Peyer's patch (tissue), 4 donors: ENCODE data around the gene TGFBI. TPM values are rescaled to one million over a fixed set of nuclear protein-coding genes. Genes with fewer than 3 reads are reported as not detected.

Source experiments
- DNase-seq, 3 donors: peaks; one replicate each; pipeline ENCODE4 v3.0.0-alpha.2; 2017 to 2019
- H3K27ac ChIP-seq, 4 donors: fragments of 200-600 bp; sonication (generic); one replicate each; pipeline ENCODE4 v1.5.1; 2016 to 2019
- H3K27me3 ChIP-seq, 2 donors: fragments of 200-600 bp; sonication (generic); one replicate each; pipeline ENCODE4 v1.5.1; 2019
- H3K36me3 ChIP-seq, 3 donors: fragments of 200-600 bp; sonication (generic); one replicate each; pipeline ENCODE4 v1.5.1; 2016 to 2019
- H3K4me1 ChIP-seq, 4 donors: fragments of 200-600 bp; sonication (generic); one replicate each; pipeline ENCODE4 v1.5.1; 2016 to 2019
- H3K4me3 ChIP-seq, 4 donors: fragments of 200-600 bp; sonication (generic); 1 replicate in 3 of 4; 2 replicates in 1 of 4; pipeline ENCODE4 v1.5.1; 2016 to 2019; ENCODE audit warnings: mild to moderate bottlenecking in 1 of 4
- H3K9me3 ChIP-seq, 4 donors: fragments of 200-600 bp; sonication (generic); one replicate each; pipeline ENCODE4 v1.5.1; 2016 to 2019; ENCODE audit warnings: mild to moderate bottlenecking in 1 of 4
- POLR2A ChIP-seq, 2 donors: fragments of 450-650 bp; IDR thresholded peaks; one replicate each; pipeline ENCODE4 v1.5.1; 2017; ENCODE audit warnings: antibody characterized with exemption in 2 of 2, mild to moderate bottlenecking in 2 of 2, moderate library complexity in 2 of 2
- total RNA-seq, 4 donors: library from RNA; depleted of rRNA; stranded (reverse); fragments of >200 nt; gene quantifications; one replicate each; pipeline ENCODE4 v1.1.0, GENCODE V29; 2016
- TF ChIP-seq, protein P1 (sequence below), 6 experiments: fragments of 450-650 bp in 4 of 6; fragments of 200-600 bp in 2 of 6; sonication (generic) in 1 of 6; IDR thresholded peaks; one replicate each; pipeline ENCODE4 v1.5.1; 2017 to 2019; ENCODE audit warnings: antibody characterized with exemption in 6 of 6, mild to moderate bottlenecking in 3 of 6, moderate library complexity in 1 of 6

TGFBI gene
- total RNA-seq, 4 donors from 2014 or later: 17.5 to 56.9 (median 26.3) TPM

DNA sequence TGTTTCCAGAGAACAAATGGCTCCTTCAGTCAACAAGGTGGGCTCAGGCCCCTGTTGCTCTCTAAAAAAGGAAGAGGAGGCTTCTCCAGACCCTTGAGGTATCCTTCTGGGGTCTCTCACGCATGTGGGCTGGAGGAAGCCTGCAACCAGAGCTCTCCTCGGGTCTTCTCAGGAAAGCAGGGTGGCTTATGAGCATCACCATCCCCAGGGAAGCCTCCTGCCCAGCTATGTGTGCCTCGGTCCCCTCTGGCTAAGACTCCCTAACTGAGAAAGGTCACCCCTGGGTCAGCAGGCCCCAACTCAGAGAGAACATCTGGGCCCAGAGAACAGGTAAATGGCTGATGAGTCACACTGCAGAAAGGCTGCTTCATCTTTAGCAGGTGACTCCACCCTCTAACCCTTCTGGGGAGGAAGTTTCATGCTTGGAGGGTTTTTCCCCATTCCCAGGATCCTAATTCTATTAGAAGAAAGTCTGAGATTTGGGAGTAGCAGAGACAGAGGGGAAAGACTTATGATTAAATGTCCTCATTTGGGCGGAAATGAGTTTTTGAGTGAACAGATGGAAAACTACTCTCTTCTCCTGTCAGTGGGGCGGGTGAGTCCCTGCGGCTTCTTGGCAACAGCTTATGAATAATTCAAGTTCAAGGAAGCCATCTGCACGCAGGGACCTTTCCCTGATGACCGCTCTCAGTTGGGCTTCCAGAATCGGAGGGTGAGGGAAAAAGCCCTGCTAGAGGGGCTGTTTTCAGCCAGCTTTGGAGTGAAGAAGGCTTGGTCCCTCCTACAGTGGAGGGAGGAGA lies 41.9 kb downstream of the TGFBI start:
- DNase-seq: no peak
- H3K36me3 ChIP-seq: no peaks in the 10 kb centered on the region
- H3K4me3 ChIP-seq: no peak overlapping the region
- no peaks in the 10 kb centered on the region for H3K9me3 ChIP-seq
- H3K4me1 ChIP-seq: no peaks in the 10 kb centered on the region
- H3K27ac ChIP-seq: no peak overlapping the region
- TF ChIP-seq, protein P1, sequence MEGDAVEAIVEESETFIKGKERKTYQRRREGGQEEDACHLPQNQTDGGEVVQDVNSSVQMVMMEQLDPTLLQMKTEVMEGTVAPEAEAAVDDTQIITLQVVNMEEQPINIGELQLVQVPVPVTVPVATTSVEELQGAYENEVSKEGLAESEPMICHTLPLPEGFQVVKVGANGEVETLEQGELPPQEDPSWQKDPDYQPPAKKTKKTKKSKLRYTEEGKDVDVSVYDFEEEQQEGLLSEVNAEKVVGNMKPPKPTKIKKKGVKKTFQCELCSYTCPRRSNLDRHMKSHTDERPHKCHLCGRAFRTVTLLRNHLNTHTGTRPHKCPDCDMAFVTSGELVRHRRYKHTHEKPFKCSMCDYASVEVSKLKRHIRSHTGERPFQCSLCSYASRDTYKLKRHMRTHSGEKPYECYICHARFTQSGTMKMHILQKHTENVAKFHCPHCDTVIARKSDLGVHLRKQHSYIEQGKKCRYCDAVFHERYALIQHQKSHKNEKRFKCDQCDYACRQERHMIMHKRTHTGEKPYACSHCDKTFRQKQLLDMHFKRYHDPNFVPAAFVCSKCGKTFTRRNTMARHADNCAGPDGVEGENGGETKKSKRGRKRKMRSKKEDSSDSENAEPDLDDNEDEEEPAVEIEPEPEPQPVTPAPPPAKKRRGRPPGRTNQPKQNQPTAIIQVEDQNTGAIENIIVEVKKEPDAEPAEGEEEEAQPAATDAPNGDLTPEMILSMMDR (IDR thresholded peaks at IDR 0.05): no peak
- H3K27me3 ChIP-seq: no peaks in the 10 kb centered on the region

DNA sequence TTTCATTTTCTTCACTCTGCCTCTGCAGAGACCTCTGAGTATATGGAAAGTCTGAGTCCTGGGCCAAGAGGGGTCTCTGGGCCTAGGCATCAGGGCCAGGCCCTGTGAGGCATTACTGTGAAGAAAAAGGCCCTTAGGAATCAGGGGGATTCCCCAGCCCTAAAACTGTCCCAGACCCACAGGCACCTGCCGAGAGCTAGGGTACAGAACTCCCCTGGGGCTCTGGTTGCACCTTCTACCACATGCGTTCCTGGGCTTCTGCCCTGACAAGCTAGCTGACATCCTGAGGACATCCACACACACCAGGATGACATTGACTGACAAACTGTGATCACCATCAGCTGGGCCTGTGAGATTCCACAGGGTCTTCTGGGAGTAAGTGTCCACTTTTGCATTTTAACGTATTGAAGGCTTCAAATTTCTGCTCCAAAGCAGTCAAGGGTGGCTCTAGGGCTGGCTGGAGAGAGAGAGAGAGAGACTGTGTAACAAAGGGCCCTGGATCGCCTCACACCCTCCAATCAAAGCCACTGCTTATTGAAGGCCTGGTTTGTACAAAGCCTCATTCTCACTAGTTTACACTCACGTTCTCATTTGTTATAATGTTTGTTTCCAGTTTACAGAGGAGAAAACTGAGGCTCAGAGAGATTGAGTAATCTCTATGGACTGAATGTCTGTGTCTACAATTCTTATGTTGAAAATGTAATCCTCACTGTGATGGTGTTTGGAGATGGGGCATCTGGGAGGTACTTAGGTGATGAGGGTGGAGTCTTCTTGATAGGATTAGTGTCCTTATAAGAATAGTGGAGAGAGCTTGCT lies 45.1 kb downstream of the TGFBI start:
- Histone ChIP-seq H3K36me3 (no peaks in the 10 kb centered on the region), H3K9me3 (no peaks in the 10 kb centered on the region), H3K4me3 (no peak overlapping the region), H3K27ac (no peak overlapping the region), H3K27me3 (no peaks in the 10 kb centered on the region), H3K4me1 (no peaks in the 10 kb centered on the region)
- no peak for TF ChIP-seq POLR2A (IDR thresholded peaks at IDR 0.05)
- TF ChIP-seq, protein P1 (IDR thresholded peaks at IDR 0.05): no peak
- no peak for DNase-seq

DNA sequence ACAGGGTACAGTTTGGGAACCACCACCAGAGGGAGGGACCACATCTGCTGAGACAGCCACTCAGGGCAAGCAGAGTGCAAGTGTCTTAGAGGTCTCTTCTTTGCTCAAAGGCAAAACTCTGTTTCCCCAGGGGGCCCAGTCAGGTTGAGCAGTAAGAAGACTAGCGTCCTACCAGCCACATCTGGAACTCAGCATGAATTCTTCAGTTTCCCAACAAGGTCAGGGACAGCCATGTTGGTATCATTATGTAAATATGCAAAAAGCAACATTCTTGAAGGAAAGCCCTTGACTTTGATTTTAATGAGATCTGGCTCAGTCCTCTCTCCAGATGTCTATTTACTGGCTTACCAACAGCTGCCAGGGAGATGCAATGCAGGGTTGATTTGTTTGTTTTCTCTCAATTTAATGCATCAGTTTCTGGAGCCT lies 46.7 kb downstream of the TGFBI start:
- H3K36me3 ChIP-seq: no peaks in the 10 kb centered on the region
- TF ChIP-seq, protein P1 (IDR thresholded peaks at IDR 0.05): no peak
- TF ChIP-seq POLR2A (IDR thresholded peaks at IDR 0.05): no peak
- H3K9me3 ChIP-seq: no peaks in the 10 kb centered on the region
- no peaks in the 10 kb centered on the region for H3K27me3 ChIP-seq
- no peaks in the 10 kb centered on the region for H3K4me1 ChIP-seq
- H3K4me3 ChIP-seq: no peak overlapping the region
- DNase-seq: no peak
- H3K27ac ChIP-seq: no peak overlapping the region

DNA sequence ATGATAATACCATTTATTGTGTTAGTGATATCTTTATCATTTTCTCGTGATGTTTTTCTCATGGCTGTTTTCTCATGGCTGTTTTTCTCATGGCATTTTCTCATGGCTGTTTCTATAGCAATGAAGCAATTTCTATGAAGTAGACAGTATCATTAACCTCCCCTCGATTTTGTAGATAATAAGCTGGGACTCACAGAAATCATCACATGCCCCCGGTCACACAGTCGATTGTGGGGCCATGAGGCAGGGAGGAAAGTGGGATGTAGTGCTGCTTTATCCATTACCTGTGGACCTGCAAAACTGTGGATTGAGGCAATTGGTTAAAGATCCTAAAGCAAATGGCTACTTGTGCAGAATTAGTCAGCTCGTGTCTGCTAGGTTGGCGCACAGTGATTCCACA lies 47.3 kb downstream of the TGFBI start:
- TF ChIP-seq, protein P1 (IDR thresholded peaks at IDR 0.05): no peak
- no peak for DNase-seq
- H3K36me3 ChIP-seq: no peaks in the 10 kb centered on the region
- no peak overlapping the region for H3K27ac ChIP-seq
- H3K4me1 ChIP-seq: no peaks in the 10 kb centered on the region
- H3K9me3 ChIP-seq: no peaks in the 10 kb centered on the region
- no peaks in the 10 kb centered on the region for H3K27me3 ChIP-seq
- H3K4me3 ChIP-seq: no peak overlapping the region

DNA sequence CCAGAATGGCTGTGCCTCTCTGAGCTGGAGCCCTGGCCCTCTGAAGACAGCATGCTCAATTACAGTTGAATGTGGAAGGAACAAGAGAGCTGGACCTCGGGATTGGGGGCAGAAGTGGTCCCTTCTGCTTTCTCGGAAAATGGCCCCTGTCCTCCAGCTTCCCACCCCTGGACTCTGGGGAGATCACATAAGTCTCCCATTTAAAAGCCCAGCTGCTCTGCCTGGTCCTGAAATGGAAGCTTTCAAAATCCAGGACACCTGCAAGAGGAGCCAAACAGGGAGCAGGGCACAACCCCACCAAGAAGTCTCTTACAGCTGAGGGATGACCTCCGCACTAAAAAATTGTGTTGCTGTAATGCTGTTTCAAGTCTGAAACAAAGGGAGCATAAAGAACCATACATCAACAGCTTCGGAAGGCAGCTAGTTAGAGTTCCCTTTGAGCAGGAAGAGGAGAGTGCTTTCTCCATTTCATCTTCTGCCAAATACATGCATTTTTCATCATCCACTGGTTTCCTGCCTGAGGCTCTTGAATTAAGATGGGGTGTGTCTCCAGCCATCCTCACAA lies 48.2 kb downstream of the TGFBI start:
- Histone ChIP-seq H3K36me3 (no peaks in the 10 kb centered on the region), H3K27ac (no peak overlapping the region), H3K27me3 (no peaks in the 10 kb centered on the region), H3K4me3 (no peak overlapping the region), H3K4me1 (no peaks in the 10 kb centered on the region), H3K9me3 (no peaks in the 10 kb centered on the region)
- no peak for TF ChIP-seq POLR2A (IDR thresholded peaks at IDR 0.05)
- TF ChIP-seq, protein P1 (IDR thresholded peaks at IDR 0.05): no peak
- no peak for DNase-seq
